Spleen (tissue), 11 donors: ENCODE measurements around the gene CORO1A. TPM values are rescaled to one million over a fixed set of nuclear protein-coding genes. Genes with fewer than 3 reads are reported as not detected.

ENCODE experiments used
- DNase-seq: peaks from one replicate; pipeline ENCODE4 v3.0.0-alpha.2; 2020
- H3K27ac ChIP-seq, 8 donors: fragments of 200-600 bp; sonication (generic) in 7 of 8; 1 replicate in 4 of 8; 2 replicates in 4 of 8; pipeline versions ENCODE4 v1.5.0 to v1.8.0; 2016 to 2021; ENCODE audit warnings: inconsistent platforms in 4 of 8, mild to moderate bottlenecking in 4 of 8, moderate library complexity in 1 of 8
- H3K27me3 ChIP-seq, 7 donors: fragments of 200-600 bp; sonication (generic) in 6 of 7; replicated peaks in 1 of 7; 1 replicate in 4 of 7; 2 replicates in 3 of 7; pipeline versions ENCODE4 v1.5.0 to v1.8.0; 2016 to 2021; ENCODE audit warnings: inconsistent platforms in 3 of 7, mild to moderate bottlenecking in 1 of 7
- H3K36me3 ChIP-seq, 6 donors: fragments of 200-600 bp; sonication (generic) in 5 of 6; 1 replicate in 4 of 6; 2 replicates in 2 of 6; pipeline versions ENCODE4 v1.5.0 to v1.8.0; 2016 to 2021; ENCODE audit warnings: inconsistent platforms in 2 of 6
- H3K4me1 ChIP-seq, 6 donors: fragments of 200-600 bp; sonication (generic) in 5 of 6; 1 replicate in 3 of 6; 2 replicates in 3 of 6; pipeline versions ENCODE4 v1.5.0 to v1.8.0; 2016 to 2021; ENCODE audit warnings: inconsistent platforms in 3 of 6
- H3K4me3 ChIP-seq, 8 donors: fragments of 200-600 bp; sonication (generic) in 7 of 8; 1 replicate in 4 of 8; 2 replicates in 4 of 8; pipeline versions ENCODE4 v1.5.0 to v1.8.0; 2016 to 2021; ENCODE audit warnings: inconsistent platforms in 4 of 8, mild to moderate bottlenecking in 4 of 8, moderate library complexity in 2 of 8
- H3K9me3 ChIP-seq, 8 donors: fragments of 200-600 bp; sonication (generic) in 7 of 8; 1 replicate in 4 of 8; 2 replicates in 4 of 8; pipeline versions ENCODE4 v1.5.0 to v1.8.0; 2016 to 2021; ENCODE audit warnings: inconsistent platforms in 4 of 8
- POLR2A ChIP-seq, 3 donors: fragments of 450-650 bp; IDR thresholded peaks; one replicate each; pipeline ENCODE4 v1.5.1; 2017; ENCODE audit warnings: antibody characterized with exemption in 3 of 3, mild to moderate bottlenecking in 1 of 3
- POLR2AphosphoS5 ChIP-seq, 3 donors: sonication (generic); formaldehyde crosslinking; IDR thresholded peaks; one replicate each; pipeline ENCODE4 v1.5.1; 2017; ENCODE audit warnings: antibody characterized with exemption in 3 of 3
- WGBS, 5 donors: extraction: QIAGEN DNeasy Blood & Tissue Kit in 3 of 5; methylation state at CpG; one replicate each; pipeline versions ENCODE4 v1.1.5 to v1.1.7; 2013 to 2018; 5-methylcytosine and 5-hydroxymethylcytosine counted together
- intact Hi-C: fragments of 100-400 bp; cut with DNase I; formaldehyde crosslinking; loops from one replicate; pipeline ENCODE4 v1.15.0; 2023; ENCODE audit warnings: low total_unique reads
- polyA plus RNA-seq, 3 donors: library from polyadenylated mRNA; stranded (reverse); fragments of 200-250 nt; gene quantifications; one replicate each; pipeline ENCODE4 v1.2.1, GENCODE V29; 2013
- total RNA-seq, 7 donors: library from RNA; depleted of rRNA in 3 of 7; stranded (reverse); fragments of >200 nt in 3 of 7; fragmentation: NEBNext Ultra II Directional in 4 of 7; extraction: Animal tissue kit (Norgen Biotek cat#: 25700) in 4 of 7; gene quantifications; one replicate each; pipeline versions ENCODE4 v1.1.0 to v1.2.1, GENCODE V29; 2016 to 2021
- TF ChIP-seq, protein P1 (sequence below), 11 experiments: fragments of 200-600 bp in 7 of 11; fragments of 450-650 bp in 4 of 11; sonication (generic) in 4 of 11; IDR thresholded peaks in 8 of 11; conservative IDR thresholded peaks in 3 of 11; 1 replicate in 7 of 11; 2 replicates in 4 of 11; pipeline versions ENCODE4 v1.4.0 to v1.8.0; 2016 to 2021; ENCODE audit warnings: antibody characterized with exemption in 11 of 11, inconsistent platforms in 4 of 11, mild to moderate bottlenecking in 1 of 11
- donor health status: healthy with polysubstance abuse.
- donor health status: DM: no; HTN: no; CAD: no; lungs with moderate emphysema.
- donor health status: DM: no; HTN: no; CAD: no.
- donor health status: Bipolar disorder and iron deficiency.
- donor health status: healthy.
- donor health status: DM: no; HTN: no; CAD: no.
- donor health status: DM: yes; HTN: yes; CAD: no.

CORO1A gene
- total and polyA plus RNA-seq, 10 donors: 346 to 757 (median 537) TPM

DNA sequence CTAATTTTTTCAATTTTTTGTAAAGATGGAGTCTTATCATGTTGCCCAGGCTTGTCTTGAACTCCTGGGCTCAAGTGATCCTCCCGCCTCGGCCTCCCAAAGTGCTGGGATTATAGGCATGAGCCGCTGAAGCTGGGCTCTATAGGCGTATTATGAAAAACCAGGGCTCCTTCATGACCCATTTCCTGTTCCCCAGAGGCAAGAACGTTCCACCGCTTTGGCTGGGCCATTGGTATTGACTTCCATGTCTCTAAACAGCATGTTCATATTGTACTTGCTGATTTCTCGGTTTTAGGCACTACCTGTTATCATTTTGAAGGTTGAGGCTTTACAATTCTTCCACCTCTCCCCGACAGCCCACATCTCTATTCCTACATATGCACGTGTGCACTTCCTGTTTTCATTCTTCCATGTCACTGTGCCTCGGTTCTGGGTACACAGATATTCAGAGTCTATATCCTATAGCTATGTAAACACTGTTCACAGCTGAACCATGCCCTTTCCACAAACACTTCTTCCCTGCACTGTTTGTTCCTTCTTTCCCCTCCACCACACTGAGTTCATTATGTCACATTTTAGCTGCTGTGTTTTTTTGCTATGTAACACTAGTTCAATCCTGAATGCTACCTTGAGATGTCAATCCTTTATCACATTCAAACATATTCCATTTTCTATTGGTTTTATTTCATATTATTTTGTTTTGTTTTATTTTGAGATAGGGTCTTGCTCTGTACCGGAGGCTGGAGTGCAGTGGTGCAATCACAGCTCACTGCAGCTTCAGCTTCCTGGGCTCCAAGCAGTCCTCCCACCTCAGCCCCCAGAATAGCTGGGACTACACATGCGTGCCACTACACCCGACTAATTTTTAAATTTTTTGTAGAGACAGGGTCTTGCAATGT lies 43.6 kb upstream of the CORO1A start:
- WGBS, 5 donors: 51 to 65% (median 60%) methylated on average over 13 of the region's 13 CpGs
- H3K4me1 ChIP-seq: peaks cover 0 to 62% (median 18%) of the 10 kb centered on the region in 6 donors
- no peak for TF ChIP-seq POLR2AphosphoS5 (IDR thresholded peaks at IDR 0.05)
- TF ChIP-seq, protein P1, sequence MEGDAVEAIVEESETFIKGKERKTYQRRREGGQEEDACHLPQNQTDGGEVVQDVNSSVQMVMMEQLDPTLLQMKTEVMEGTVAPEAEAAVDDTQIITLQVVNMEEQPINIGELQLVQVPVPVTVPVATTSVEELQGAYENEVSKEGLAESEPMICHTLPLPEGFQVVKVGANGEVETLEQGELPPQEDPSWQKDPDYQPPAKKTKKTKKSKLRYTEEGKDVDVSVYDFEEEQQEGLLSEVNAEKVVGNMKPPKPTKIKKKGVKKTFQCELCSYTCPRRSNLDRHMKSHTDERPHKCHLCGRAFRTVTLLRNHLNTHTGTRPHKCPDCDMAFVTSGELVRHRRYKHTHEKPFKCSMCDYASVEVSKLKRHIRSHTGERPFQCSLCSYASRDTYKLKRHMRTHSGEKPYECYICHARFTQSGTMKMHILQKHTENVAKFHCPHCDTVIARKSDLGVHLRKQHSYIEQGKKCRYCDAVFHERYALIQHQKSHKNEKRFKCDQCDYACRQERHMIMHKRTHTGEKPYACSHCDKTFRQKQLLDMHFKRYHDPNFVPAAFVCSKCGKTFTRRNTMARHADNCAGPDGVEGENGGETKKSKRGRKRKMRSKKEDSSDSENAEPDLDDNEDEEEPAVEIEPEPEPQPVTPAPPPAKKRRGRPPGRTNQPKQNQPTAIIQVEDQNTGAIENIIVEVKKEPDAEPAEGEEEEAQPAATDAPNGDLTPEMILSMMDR (IDR thresholded peaks at IDR 0.05 in 8 of 11, conservative IDR thresholded peaks at IDR 0.05 in 3 of 11): no peak
- peak overlapping the region in 1 of 8 donors; percentile 27 for H3K4me3 ChIP-seq
- no peak for DNase-seq
- H3K9me3 ChIP-seq: no peaks in the 10 kb centered on the region
- no peaks in the 10 kb centered on the region for H3K36me3 ChIP-seq
- no peaks in the 10 kb centered on the region for H3K27me3 ChIP-seq
- peak overlapping the region in 4 of 8 donors; percentile 6 to 74 (median 53) for H3K27ac ChIP-seq
- intact Hi-C loops: no loop called here

DNA sequence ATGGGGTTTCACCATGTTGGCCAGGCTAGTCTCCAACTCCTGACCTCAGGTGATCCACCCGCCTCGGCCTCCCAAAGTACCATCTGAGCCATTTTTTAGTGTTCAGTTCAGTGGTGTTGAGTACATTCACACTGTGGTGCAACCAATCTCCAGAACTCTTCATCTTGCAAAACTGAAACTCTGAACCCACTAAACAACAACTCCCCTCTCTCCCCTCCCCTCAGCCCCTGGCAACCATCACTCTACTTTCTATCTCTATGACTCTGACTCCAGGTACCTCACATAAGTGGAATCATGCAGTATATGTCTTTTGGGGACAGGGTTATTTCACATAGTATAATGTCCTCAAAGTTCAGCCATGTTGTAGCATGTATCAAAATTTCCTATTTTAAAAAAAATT lies 41.7 kb upstream of the CORO1A start:
- peaks cover 0 to 61% (median 17%) of the 10 kb centered on the region in 6 donors for H3K4me1 ChIP-seq
- TF ChIP-seq POLR2AphosphoS5 (IDR thresholded peaks at IDR 0.05): no peak
- TF ChIP-seq POLR2A (IDR thresholded peaks at IDR 0.05): no peak
- TF ChIP-seq, protein P1 (IDR thresholded peaks at IDR 0.05 in 8 of 11, conservative IDR thresholded peaks at IDR 0.05 in 3 of 11): no peak
- H3K27ac ChIP-seq: peak overlapping the region in 1 of 8 donors; percentile 74
- DNase-seq: no peak
- no peaks in the 10 kb centered on the region for H3K27me3 ChIP-seq
- no peaks in the 10 kb centered on the region for H3K36me3 ChIP-seq
- intact Hi-C loops: no loop called here
- WGBS, 5 donors: 81 to 100% (median 97%) methylated on average over 2 of the region's 2 CpGs
- no peaks in the 10 kb centered on the region for H3K9me3 ChIP-seq
- no peak overlapping the region for H3K4me3 ChIP-seq

DNA sequence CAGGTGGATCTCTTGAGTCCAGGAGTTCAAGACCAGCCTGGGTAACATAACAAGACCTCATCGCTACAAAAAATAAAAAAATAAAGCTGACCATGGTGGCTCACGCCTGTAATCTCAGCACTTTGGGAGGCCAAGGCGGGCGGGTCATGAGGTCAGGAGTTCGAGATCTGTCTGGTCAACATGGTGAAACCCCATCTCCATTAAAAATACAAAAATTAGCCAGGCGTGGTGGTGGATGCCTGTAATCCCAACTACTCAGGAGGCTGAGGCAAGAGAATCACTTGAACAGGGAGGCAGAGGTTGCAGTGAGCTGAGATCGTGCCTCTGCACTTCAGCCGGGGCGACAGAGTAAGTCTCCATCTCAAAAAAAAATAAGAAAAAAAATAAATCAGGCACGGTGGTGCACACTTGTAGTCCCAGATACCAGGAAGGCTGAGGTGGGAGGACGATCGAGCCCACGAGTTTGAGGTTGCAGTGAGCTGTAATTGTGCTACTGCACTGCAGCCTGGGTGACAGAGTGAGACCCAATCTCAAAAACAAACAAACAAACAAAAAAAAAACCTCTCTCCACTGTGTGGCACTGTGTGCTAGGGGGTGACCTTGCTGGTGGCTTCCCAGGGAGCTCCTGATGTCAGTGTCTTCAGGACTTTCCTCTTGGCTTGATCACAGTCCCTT lies 40.6 kb upstream of the CORO1A start:
- 76 to 85% (median 82%) methylated on average over 13 of the region's 13 CpGs for WGBS, 5 donors
- no peaks in the 10 kb centered on the region for H3K9me3 ChIP-seq
- TF ChIP-seq, protein P1 (IDR thresholded peaks at IDR 0.05 in 8 of 11, conservative IDR thresholded peaks at IDR 0.05 in 3 of 11): peak in 5 of 11 experiments; percentile 17 to 34 (median 22)
- no peak for TF ChIP-seq POLR2AphosphoS5 (IDR thresholded peaks at IDR 0.05)
- no peak for TF ChIP-seq POLR2A (IDR thresholded peaks at IDR 0.05)
- no peaks in the 10 kb centered on the region for H3K27me3 ChIP-seq
- H3K4me3 ChIP-seq: no peak overlapping the region
- intact Hi-C loops: no loop called here
- DNase-seq: no peak
- no peaks in the 10 kb centered on the region for H3K36me3 ChIP-seq
- peak overlapping the region in 1 of 8 donors; percentile 26 for H3K27ac ChIP-seq
- peaks cover 0 to 61% (median 13%) of the 10 kb centered on the region in 6 donors for H3K4me1 ChIP-seq

DNA sequence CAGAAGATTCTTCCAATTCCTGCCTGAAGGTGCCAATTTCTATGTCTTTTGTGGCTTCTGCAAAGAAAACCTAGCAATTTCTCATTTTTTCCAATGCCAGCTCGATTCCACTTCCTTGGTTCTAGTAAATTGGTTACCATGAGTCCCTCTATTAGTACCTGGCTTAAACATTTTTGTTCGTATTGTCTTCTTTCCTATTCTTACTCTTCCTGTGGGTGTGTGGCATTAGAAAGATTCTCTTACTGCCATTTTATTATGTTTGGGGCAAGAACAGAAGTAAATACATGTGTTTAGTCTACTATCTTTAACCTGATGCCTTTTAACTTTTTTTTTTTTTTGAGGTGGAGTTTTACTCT lies 40.1 kb upstream of the CORO1A start:
- no peak for DNase-seq
- Histone ChIP-seq H3K36me3 (no peaks in the 10 kb centered on the region), H3K4me1 (peaks cover 0 to 60% (median 13%) of the 10 kb centered on the region in 6 donors), H3K27ac (peak overlapping the region in 1 of 8 donors; percentile 26), H3K9me3 (no peaks in the 10 kb centered on the region), H3K27me3 (no peaks in the 10 kb centered on the region), H3K4me3 (no peak overlapping the region)
- WGBS, 5 donors: 57 to 74% (median 62%) methylated on average over 2 of the region's 2 CpGs
- TF ChIP-seq POLR2A (IDR thresholded peaks at IDR 0.05): no peak
- TF ChIP-seq, protein P1 (IDR thresholded peaks at IDR 0.05 in 8 of 11, conservative IDR thresholded peaks at IDR 0.05 in 3 of 11): no peak
- TF ChIP-seq POLR2AphosphoS5 (IDR thresholded peaks at IDR 0.05): no peak
- intact Hi-C loops: no loop called here
